ENCODE measurements around the gene NEUROD6.

DNA sequence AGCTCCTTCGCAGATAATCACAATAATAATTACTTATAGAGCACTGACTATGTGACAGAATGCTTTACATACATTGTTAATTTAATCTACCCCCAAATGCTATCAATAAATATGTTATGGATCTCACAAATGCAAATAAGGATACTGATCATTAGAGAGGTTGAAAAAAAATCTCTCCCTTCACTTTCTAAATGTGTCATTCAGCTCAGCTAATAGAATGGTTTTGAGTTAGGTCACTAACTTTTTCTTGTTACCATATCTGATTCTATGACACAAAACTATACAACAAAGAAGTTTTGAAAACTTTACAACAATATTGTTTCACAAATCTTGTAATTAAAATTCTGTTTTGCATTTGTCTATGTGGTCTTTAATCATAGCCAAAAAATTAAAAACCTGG, 17.4 kb downstream of the NEUROD6 start:
- TF ChIP-seq, protein P1, sequence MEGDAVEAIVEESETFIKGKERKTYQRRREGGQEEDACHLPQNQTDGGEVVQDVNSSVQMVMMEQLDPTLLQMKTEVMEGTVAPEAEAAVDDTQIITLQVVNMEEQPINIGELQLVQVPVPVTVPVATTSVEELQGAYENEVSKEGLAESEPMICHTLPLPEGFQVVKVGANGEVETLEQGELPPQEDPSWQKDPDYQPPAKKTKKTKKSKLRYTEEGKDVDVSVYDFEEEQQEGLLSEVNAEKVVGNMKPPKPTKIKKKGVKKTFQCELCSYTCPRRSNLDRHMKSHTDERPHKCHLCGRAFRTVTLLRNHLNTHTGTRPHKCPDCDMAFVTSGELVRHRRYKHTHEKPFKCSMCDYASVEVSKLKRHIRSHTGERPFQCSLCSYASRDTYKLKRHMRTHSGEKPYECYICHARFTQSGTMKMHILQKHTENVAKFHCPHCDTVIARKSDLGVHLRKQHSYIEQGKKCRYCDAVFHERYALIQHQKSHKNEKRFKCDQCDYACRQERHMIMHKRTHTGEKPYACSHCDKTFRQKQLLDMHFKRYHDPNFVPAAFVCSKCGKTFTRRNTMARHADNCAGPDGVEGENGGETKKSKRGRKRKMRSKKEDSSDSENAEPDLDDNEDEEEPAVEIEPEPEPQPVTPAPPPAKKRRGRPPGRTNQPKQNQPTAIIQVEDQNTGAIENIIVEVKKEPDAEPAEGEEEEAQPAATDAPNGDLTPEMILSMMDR (IDR thresholded peaks at IDR 0.05) = no peak
- TF ChIP-seq EP300 (IDR thresholded peaks at IDR 0.05) (no peak), POLR2AphosphoS5 (IDR thresholded peaks at IDR 0.05) (no peak)
